ENCODE measurements around the gene RANBP17.
"Not testable (repeated sequence)": the region's sequence is repeated elsewhere in the genome, so short reads cannot be mapped to it uniquely, and the experiment has no call there.

DNA sequence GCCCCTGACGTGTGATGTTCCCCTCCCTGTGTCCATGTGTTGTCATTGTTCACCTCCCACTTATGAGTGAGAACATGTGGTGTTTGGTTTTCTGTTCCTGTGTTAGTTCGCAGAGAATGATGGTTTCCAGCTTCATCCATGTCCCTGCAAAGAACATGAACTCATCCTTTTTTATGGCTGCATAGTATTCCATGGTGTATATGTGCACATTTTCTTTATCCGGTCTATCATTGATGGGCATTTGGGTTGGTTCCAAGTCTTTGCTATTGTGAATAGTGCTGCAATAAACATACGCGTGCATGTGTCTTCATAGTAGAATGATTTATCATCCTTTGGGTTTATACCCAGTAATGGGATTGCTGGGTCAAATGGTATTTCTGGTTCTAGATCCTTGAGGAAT is 316.4 kb downstream of the RANBP17 start:
- TF ChIP-seq, protein P1, sequence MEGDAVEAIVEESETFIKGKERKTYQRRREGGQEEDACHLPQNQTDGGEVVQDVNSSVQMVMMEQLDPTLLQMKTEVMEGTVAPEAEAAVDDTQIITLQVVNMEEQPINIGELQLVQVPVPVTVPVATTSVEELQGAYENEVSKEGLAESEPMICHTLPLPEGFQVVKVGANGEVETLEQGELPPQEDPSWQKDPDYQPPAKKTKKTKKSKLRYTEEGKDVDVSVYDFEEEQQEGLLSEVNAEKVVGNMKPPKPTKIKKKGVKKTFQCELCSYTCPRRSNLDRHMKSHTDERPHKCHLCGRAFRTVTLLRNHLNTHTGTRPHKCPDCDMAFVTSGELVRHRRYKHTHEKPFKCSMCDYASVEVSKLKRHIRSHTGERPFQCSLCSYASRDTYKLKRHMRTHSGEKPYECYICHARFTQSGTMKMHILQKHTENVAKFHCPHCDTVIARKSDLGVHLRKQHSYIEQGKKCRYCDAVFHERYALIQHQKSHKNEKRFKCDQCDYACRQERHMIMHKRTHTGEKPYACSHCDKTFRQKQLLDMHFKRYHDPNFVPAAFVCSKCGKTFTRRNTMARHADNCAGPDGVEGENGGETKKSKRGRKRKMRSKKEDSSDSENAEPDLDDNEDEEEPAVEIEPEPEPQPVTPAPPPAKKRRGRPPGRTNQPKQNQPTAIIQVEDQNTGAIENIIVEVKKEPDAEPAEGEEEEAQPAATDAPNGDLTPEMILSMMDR (IDR thresholded peaks at IDR 0.05; ENCODE audit: low read depth, low read length) = not testable (repeated sequence)
- TF ChIP-seq EZH2phosphoT487 (IDR thresholded peaks at IDR 0.05; ENCODE audit: low read depth) = not testable (repeated sequence)

Data from OCI-LY3 (cell line).